ENCODE results near the gene PPP1R10. TPM values are rescaled to one million over a fixed set of nuclear protein-coding genes. Genes with fewer than 3 reads are reported as not detected.

The PPP1R10 gene
- polyA plus RNA-seq, 1 donor (not counting 4 experiments of a cell fraction or from before 2014, with no cell fraction given), result 36.6 TPM

GRCh38 chr6:30614843-30615218, 2.2 kb downstream of the PPP1R10 start:
- peak; percentile 88 for DNase-seq (ENCODE audit: low read depth, low spot score)
- dilution Hi-C loops (cut with MboI; ENCODE audit: extremely low pct_ligation_motif_present, low sequenced_read_pairs), result no loop called here
- no peaks in the 10 kb centered on the region for H3K27me3 ChIP-seq (ENCODE audit: control insufficient read depth, extremely low read depth, insufficient read depth, low read length)
- H3K79me2 ChIP-seq (ENCODE audit: control insufficient read depth, insufficient read depth, low read length), result peaks cover 50% of the 10 kb centered on the region
- peak overlapping the region; percentile 2 to 89 (median 82) for H3K4me3 ChIP-seq (ENCODE audit: control insufficient read depth in 2 of 3, extremely low read depth in 1 of 3, insufficient read depth in 2 of 3, low read depth in 1 of 3, low read length in 3 of 3)
- peaks cover 8% of the 10 kb centered on the region for H4K20me1 ChIP-seq (ENCODE audit: control insufficient read depth, extremely low read depth, insufficient read depth, low read length)
- FAIRE-seq, result peak; percentile 48
- H3K27ac ChIP-seq (ENCODE audit: control insufficient read depth, insufficient read depth, low read length), result peak overlapping the region; percentile 97
- peak overlapping the region; percentile 100 for H3K4me2 ChIP-seq (ENCODE audit: control insufficient read depth, extremely low read depth, insufficient read depth, low read depth, low read length)
- peaks cover 3% of the 10 kb centered on the region for H3K9me1 ChIP-seq (ENCODE audit: control insufficient read depth, extremely low read depth, insufficient read depth, low read length)
- H3K9ac ChIP-seq (ENCODE audit: control insufficient read depth, extremely low read depth, insufficient read depth, low read length), result peak overlapping the region; percentile 98
- H3K9me3 ChIP-seq (ENCODE audit: control insufficient read depth, low read depth, low read length), result no peaks in the 10 kb centered on the region
- H3K36me3 ChIP-seq (ENCODE audit: control insufficient read depth in 2 of 2, extremely low read depth in 1 of 2, insufficient read depth in 2 of 2, low read length in 2 of 2), result peaks cover 6 to 33% of the 10 kb centered on the region in 2 experiments
- TF ChIP-seq, protein P1, sequence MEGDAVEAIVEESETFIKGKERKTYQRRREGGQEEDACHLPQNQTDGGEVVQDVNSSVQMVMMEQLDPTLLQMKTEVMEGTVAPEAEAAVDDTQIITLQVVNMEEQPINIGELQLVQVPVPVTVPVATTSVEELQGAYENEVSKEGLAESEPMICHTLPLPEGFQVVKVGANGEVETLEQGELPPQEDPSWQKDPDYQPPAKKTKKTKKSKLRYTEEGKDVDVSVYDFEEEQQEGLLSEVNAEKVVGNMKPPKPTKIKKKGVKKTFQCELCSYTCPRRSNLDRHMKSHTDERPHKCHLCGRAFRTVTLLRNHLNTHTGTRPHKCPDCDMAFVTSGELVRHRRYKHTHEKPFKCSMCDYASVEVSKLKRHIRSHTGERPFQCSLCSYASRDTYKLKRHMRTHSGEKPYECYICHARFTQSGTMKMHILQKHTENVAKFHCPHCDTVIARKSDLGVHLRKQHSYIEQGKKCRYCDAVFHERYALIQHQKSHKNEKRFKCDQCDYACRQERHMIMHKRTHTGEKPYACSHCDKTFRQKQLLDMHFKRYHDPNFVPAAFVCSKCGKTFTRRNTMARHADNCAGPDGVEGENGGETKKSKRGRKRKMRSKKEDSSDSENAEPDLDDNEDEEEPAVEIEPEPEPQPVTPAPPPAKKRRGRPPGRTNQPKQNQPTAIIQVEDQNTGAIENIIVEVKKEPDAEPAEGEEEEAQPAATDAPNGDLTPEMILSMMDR (optimal IDR thresholded peaks at IDR 0.05 in 1 of 3, IDR thresholded peaks at IDR 0.05 in 1 of 3, conservative IDR thresholded peaks at IDR 0.05 in 1 of 3; ENCODE audit: extremely low read depth in 1 of 3, insufficient read depth in 2 of 3, low read length in 3 of 3), result no peak
- TF ChIP-seq EZH2 (IDR thresholded peaks at IDR 0.05; ENCODE audit: low read length), result no peak
- H3K4me1 ChIP-seq (ENCODE audit: control insufficient read depth, extremely low read depth, insufficient read depth, low read length), result peaks cover 24% of the 10 kb centered on the region
- H2AFZ ChIP-seq (ENCODE audit: control insufficient read depth, low read length), result no peak overlapping the region

DNA sequence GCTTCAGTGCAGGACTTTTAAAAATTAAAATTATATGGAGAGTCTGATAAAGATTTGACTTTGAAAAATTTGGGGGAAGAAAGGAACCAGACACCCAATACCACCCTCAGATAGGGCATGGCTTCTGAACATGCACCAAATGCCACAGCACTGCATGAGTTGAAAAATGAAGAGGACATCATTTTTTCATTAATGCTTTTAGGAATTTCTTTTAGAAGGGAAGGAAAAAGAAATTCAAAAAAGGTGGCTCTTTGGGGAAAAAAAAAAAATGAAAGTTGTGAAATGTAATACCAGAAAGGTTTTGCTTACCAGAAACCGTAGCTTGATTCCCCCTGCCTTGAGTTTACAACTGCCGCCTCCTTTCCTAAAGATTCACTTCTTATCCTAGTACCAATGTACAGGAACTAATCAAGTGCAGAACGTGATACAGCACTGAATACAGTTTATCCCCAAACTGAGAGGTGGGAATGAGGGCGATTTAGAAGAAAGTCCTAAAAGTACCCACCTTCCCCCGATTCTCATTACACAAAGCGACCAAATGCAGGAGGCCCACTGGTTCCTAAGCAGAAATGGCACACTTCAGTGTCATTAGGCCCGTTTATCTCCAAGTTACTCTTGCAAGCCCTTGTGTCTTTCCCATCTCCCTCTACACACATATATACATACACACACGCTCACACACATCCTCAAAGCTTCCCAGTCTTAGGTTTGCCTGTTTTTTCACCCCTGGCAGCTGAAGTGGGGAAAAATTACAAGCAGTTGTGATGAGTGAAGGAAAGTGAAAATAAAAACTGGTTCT, 2.8 kb downstream of the PPP1R10 start:
- H3K9ac ChIP-seq (ENCODE audit: control insufficient read depth, extremely low read depth, insufficient read depth, low read length), result peak overlapping the region; percentile 98
- no peak for FAIRE-seq

More for the DNA sequence above, 2.8 kb downstream of the PPP1R10 start:
- H2AFZ ChIP-seq (ENCODE audit: control insufficient read depth, low read length), result no peak overlapping the region
- H3K9me1 ChIP-seq (ENCODE audit: control insufficient read depth, extremely low read depth, insufficient read depth, low read length), result peaks cover 3% of the 10 kb centered on the region
- H3K27ac ChIP-seq (ENCODE audit: control insufficient read depth, insufficient read depth, low read length), result peak overlapping the region; percentile 97
- peaks cover 24% of the 10 kb centered on the region for H3K4me1 ChIP-seq (ENCODE audit: control insufficient read depth, extremely low read depth, insufficient read depth, low read length)
- H3K4me3 ChIP-seq (ENCODE audit: control insufficient read depth in 2 of 3, extremely low read depth in 1 of 3, insufficient read depth in 2 of 3, low read depth in 1 of 3, low read length in 3 of 3), result peak overlapping the region; percentile 2 to 89 (median 56)
- H4K20me1 ChIP-seq (ENCODE audit: control insufficient read depth, extremely low read depth, insufficient read depth, low read length), result peaks cover 8% of the 10 kb centered on the region
- peak overlapping the region; percentile 100 for H3K4me2 ChIP-seq (ENCODE audit: control insufficient read depth, extremely low read depth, insufficient read depth, low read depth, low read length)
- H3K79me2 ChIP-seq (ENCODE audit: control insufficient read depth, insufficient read depth, low read length), result peaks cover 48% of the 10 kb centered on the region
- no peaks in the 10 kb centered on the region for H3K27me3 ChIP-seq (ENCODE audit: control insufficient read depth, extremely low read depth, insufficient read depth, low read length)
- TF ChIP-seq, protein P1 (optimal IDR thresholded peaks at IDR 0.05 in 1 of 3, IDR thresholded peaks at IDR 0.05 in 1 of 3, conservative IDR thresholded peaks at IDR 0.05 in 1 of 3; ENCODE audit: extremely low read depth in 1 of 3, insufficient read depth in 2 of 3, low read length in 3 of 3), result no peak
- no peak for TF ChIP-seq EZH2 (IDR thresholded peaks at IDR 0.05; ENCODE audit: low read length)
- dilution Hi-C loops (cut with MboI; ENCODE audit: extremely low pct_ligation_motif_present, low sequenced_read_pairs), result no loop called here
- peaks cover 5 to 33% of the 10 kb centered on the region in 2 experiments for H3K36me3 ChIP-seq (ENCODE audit: control insufficient read depth in 2 of 2, extremely low read depth in 1 of 2, insufficient read depth in 2 of 2, low read length in 2 of 2)
- no peak for DNase-seq (ENCODE audit: low read depth, low spot score)
- no peaks in the 10 kb centered on the region for H3K9me3 ChIP-seq (ENCODE audit: control insufficient read depth, low read depth, low read length)

Measured in keratinocyte (primary cell).